Kidney epithelial cell (primary cell): Measurements from ENCODE around the gene KRT14. TPM values are rescaled to one million over a fixed set of nuclear protein-coding genes. Genes with fewer than 3 reads are reported as not detected.
"Not testable (repeated sequence)": the region's sequence is repeated elsewhere in the genome, so short reads cannot be mapped to it uniquely, and the experiment has no call there.

Source experiments
- DNase-seq: peaks from one replicate; pipeline ENCODE4 v3.0.0-alpha.2; 2010; ENCODE audit warnings: low read depth
- H3K27me3 ChIP-seq: 2 replicates; pipeline ENCODE4 v1.6.0; 2011; ENCODE audit warnings: low read length; ENCODE audit not compliant: control insufficient read depth, insufficient read depth
- H3K36me3 ChIP-seq: 2 replicates; pipeline ENCODE4 v1.5.1; 2011; ENCODE audit warnings: low read length; ENCODE audit not compliant: control insufficient read depth, insufficient read depth
- H3K4me3 ChIP-seq: 2 replicates; pipeline ENCODE4 v1.5.1; 2011; ENCODE audit warnings: low read depth, mild to moderate bottlenecking, control low read depth, low read length
- CTCF ChIP-seq: IDR thresholded peaks from 2 replicates; pipeline ENCODE4 v1.5.1; 2011; ENCODE audit warnings: mild to moderate bottlenecking, moderate library complexity, low read length, control low read depth, inconsistent platforms; ENCODE audit not compliant: insufficient read depth, poor library complexity, severe bottlenecking
- total RNA-seq: library from RNA; depleted of rRNA; stranded (reverse); fragments of >200 nt; gene quantifications from 2 replicates; pipeline ENCODE4 v1.2.3, GENCODE V29; 2015

Gene KRT14
- total RNA-seq, 1 donor from 2014 or later, result not detected

GRCh38 chr17:41621916-41622315 is 35.2 kb upstream of the KRT14 start:
- H3K36me3 ChIP-seq, result no peaks in the 10 kb centered on the region
- DNase-seq, result no peak
- no peaks in the 10 kb centered on the region for H3K27me3 ChIP-seq
- H3K4me3 ChIP-seq, result no peak overlapping the region
- TF ChIP-seq CTCF, result no peak

GRCh38 chr17:41621435-41621817 is 34.7 kb upstream of the KRT14 start:
- H3K36me3 ChIP-seq, H3K4me3 ChIP-seq, H3K27me3 ChIP-seq, DNase-seq: not testable (repeated sequence)

- no peaks in the 10 kb centered on the region for H3K36me3 ChIP-seq
- no peak for DNase-seq
- no peaks in the 10 kb centered on the region for H3K27me3 ChIP-seq
- no peak for TF ChIP-seq CTCF
- H3K4me3 ChIP-seq, result no peak overlapping the region
Observed at GRCh38 chr17:41620583-41621434, 34.1 kb upstream of the KRT14 start.

DNA sequence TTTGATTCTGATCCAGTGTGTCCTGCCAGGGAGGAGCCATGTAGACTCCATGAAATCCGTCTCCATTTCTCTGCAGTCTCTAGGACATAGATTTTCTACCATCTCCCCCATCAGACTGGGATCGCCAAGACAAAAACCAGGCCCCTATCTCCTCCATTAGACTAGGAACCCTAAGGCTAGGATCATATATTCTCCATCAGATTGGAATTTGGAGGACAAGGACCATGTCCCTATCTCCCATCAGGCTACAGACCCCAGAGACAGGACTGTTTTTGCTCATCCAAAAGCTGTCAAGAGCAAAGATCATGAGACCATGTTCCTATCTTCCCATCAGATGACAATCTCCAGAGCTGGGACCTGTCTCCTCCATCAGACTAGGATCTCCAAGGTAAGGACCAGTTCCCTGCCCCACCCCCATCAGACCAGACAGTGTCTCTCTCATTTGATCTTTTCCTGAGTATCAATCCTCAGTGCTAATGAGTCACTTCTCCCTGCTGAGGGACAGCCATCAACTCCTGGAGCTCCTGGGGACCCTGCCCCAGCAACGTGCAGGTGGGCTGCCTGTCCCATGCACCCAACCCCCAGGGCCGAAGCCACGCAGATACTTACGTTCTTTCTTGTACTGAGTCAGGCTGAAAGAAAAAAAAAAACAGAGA is 33.4 kb upstream of the KRT14 start:
- H3K36me3 ChIP-seq, H3K27me3 ChIP-seq, DNase-seq: not testable (repeated sequence)

DNA sequence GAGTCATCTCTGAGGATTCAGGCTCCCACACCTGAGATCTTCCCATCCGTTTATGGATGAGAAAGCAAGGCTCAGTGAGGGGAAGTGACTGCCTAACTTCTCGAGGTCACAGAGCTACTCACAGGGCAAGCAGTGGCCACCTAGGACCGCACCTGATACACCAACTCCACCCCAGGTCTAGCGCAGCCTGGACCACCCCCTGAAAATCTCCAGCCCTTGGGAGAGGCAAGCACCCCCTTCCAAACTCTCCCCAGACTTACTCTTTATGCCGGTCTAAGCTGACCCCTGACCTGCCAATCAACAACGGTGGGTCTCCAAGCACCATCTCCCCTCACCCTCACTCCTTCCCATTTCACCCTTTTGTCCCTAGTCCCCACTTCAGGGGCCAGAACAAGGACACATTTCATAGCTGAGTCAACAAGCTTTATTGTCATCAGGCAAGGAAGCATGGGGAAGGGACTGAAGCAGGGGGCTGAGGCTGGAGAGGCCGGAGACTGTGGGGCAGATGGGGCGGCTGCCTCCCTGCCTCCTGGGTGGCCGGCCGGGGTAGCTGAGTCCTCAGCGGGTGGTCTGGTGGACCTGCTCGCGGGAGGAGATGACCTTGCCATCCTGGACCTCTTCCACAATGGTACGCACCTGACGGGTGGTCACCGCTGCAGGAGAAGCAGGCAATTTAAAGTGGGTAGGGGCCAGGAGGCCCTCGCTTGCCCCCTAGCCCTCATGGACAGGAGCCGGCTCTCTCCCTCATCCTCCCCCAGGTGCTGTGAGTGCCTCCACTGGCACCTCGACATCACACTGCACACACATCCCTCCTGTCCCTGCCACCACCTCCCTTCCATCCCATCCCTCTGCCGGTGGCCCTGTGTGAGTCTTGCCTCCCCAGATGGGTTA is 32.6 kb upstream of the KRT14 start:
- no peaks in the 10 kb centered on the region for H3K27me3 ChIP-seq
- DNase-seq, result no peak
- H3K36me3 ChIP-seq, result no peaks in the 10 kb centered on the region
- no peak overlapping the region for H3K4me3 ChIP-seq
- TF ChIP-seq CTCF, result no peak

More for the DNA sequence above, 33.4 kb upstream of the KRT14 start:
- H3K4me3 ChIP-seq, result not testable (repeated sequence)

DNA sequence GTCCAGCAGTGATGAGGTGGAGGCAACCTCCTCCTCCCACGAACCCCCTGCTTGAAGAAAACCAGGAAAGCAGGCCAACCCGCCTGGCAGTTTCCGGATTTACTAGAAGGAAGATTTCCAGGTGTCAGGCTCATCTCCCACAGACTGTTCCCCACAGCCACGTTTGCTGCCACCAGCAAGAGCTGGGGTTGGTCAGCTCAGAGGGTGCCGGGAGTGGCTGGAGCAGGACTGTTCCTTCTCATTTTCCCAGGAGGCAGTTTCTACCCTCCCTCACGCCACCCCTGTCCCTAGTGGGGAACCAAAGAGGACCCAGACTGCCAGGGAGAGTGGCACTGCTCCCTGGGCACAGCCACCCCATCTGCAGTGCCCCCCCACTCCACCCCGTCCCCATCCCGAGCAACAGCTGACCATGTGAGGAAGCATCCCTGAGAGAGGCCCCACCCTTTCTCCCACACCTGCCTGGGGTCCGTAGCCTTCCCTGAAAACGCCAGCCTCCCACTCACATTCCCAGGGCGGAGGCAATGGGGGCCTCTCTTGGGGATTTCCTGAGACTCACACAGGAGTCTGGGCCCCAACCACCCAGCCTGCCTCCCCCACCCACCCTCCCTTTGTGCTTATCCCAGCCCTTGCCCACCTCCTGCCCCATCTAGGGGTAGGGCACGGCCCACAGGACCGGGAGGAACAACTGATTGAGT is 31.8 kb upstream of the KRT14 start:
- no peaks in the 10 kb centered on the region for H3K36me3 ChIP-seq
- peaks cover 3% of the 10 kb centered on the region for H3K27me3 ChIP-seq
- TF ChIP-seq CTCF, result no peak
- DNase-seq, result no peak
- H3K4me3 ChIP-seq, result no peak overlapping the region
